GM12864 (cell line): ENCODE results near the gene LRFN2.

ENCODE experiments used
- DNase-seq: peaks from one replicate; pipeline ENCODE4 v3.0.0-alpha.2; 2011; ENCODE audit warnings: low read depth
- H3K4me3 ChIP-seq: 2 replicates; pipeline ENCODE4 v1.5.1; 2011; ENCODE audit warnings: mild to moderate bottlenecking, low read depth, low read length, control low read depth
- CTCF ChIP-seq: IDR thresholded peaks from 2 replicates; pipeline ENCODE4 v1.5.1; 2011; ENCODE audit warnings: low read depth, mild to moderate bottlenecking, moderate library complexity, low read length, control low read depth, inconsistent platforms; ENCODE audit errors: missing control alignments

LRFN2 gene

GRCh38 chr6:40439026-40439800 is 148.0 kb downstream of the LRFN2 start:
- no peak for TF ChIP-seq CTCF
- no peak overlapping the region for H3K4me3 ChIP-seq
- no peak for DNase-seq

- no peak for DNase-seq
- H3K4me3 ChIP-seq, result no peak overlapping the region
- no peak for TF ChIP-seq CTCF
Measured at GRCh38 chr6:40438246-40438887, 148.8 kb downstream of the LRFN2 start.

GRCh38 chr6:40437631-40438030 is 149.5 kb downstream of the LRFN2 start:
- DNase-seq, result no peak

GRCh38 chr6:40436685-40437604 is 150.2 kb downstream of the LRFN2 start:
- no peak for DNase-seq
- TF ChIP-seq CTCF, result no peak
- no peak overlapping the region for H3K4me3 ChIP-seq

More at GRCh38 chr6:40437631-40438030, 149.5 kb downstream of the LRFN2 start:
- H3K4me3 ChIP-seq, result no peak overlapping the region
- TF ChIP-seq CTCF, result no peak

- no peak for DNase-seq
- H3K4me3 ChIP-seq, result no peak overlapping the region
- TF ChIP-seq CTCF, result no peak
Measured at GRCh38 chr6:40432982-40433381, 154.2 kb downstream of the LRFN2 start.

GRCh38 chr6:40431706-40432105 is 155.5 kb downstream of the LRFN2 start:
- TF ChIP-seq CTCF, result no peak
- DNase-seq, result no peak
- H3K4me3 ChIP-seq, result no peak overlapping the region
